Kidney (tissue), 14 donors: Measurements from ENCODE around the gene TMPRSS3. TPM values are rescaled to one million over a fixed set of nuclear protein-coding genes. Genes with fewer than 3 reads are reported as not detected.
A peak's percentile ranks its signal among the peaks of the same experiment; 100 is the strongest.

Source experiments
- DNase-seq, 5 donors: peaks; one replicate each; pipeline ENCODE4 v3.0.0-alpha.2; 2013 to 2020
- FAIRE-seq: peaks from 2 replicates; lab custom pipeline; 2012; peaks lifted over from hg19 to GRCh38; lab: Jason Lieb, UNC
- H3K27ac ChIP-seq, 2 donors: one replicate each; pipeline ENCODE4 v1.7.0; 2013; ENCODE audit warnings: low read depth in 2 of 2, low read length in 2 of 2, inconsistent platforms in 1 of 2
- H3K27me3 ChIP-seq: one replicate; pipeline ENCODE4 v1.7.1; 2013; ENCODE audit warnings: low read length, inconsistent platforms; ENCODE audit not compliant: control insufficient read depth, insufficient read depth
- H3K36me3 ChIP-seq, 3 donors: one replicate each; pipeline versions ENCODE4 v1.7.0 to v1.7.1; 2013; ENCODE audit warnings: low read length in 3 of 3, control low read depth in 1 of 3, inconsistent platforms in 1 of 3; ENCODE audit not compliant: insufficient read depth in 3 of 3, control insufficient read depth in 2 of 3
- H3K4me1 ChIP-seq, 3 donors: one replicate each; pipeline versions ENCODE4 v1.7.0 to v1.7.1; 2013; ENCODE audit warnings: low read length in 3 of 3, inconsistent platforms in 1 of 3, low read depth in 1 of 3; ENCODE audit not compliant: control insufficient read depth in 2 of 3, insufficient read depth in 2 of 3
- H3K4me3 ChIP-seq, 3 donors: one replicate each; pipeline versions ENCODE4 v1.7.0 to v1.8.1; 2013; ENCODE audit warnings: low read length in 3 of 3, control low read depth in 1 of 3, inconsistent platforms in 1 of 3
- H3K9ac ChIP-seq, 3 donors: one replicate each; pipeline versions ENCODE4 v1.7.0 to v1.7.1; 2013; ENCODE audit warnings: low read length in 3 of 3, control low read depth in 1 of 3, inconsistent platforms in 1 of 3
- H3K9me3 ChIP-seq, 3 donors: one replicate each; pipeline versions ENCODE4 v1.7.0 to v1.7.1; 2013; ENCODE audit warnings: low read length in 3 of 3, control low read depth in 1 of 3, inconsistent platforms in 1 of 3; ENCODE audit not compliant: control insufficient read depth in 2 of 3, insufficient read depth in 1 of 3
- CTCF ChIP-seq: IDR thresholded peaks from 3 replicates; pipeline ENCODE4 v1.5.1; 2012; ENCODE audit warnings: mild to moderate bottlenecking, moderate library complexity, borderline replicate concordance; ENCODE audit not compliant: insufficient read depth; ENCODE audit errors: extremely low read depth
- intact Hi-C: fragments of 100-400 bp; cut with DNase I; formaldehyde crosslinking; loops from one replicate; pipeline ENCODE4 v1.11.1; 2022
- polyA plus RNA-seq: library from polyadenylated mRNA; stranded (reverse); fragments of 350-450 nt; fragmentation: Illumina TruSeq; extraction: RNeasy Lipid Tissue Mini Kit (QIAGEN cat#74804); gene quantifications from one replicate; pipeline ENCODE4 v1.2.3, GENCODE V29; 2014; ENCODE audit warnings: low read depth, low replicate concordance; ENCODE audit not compliant: insufficient read depth
- total RNA-seq: library from RNA; stranded (reverse); fragmentation: NEBNext Ultra II Directional; extraction: Animal tissue kit (Norgen Biotek cat#: 25700); gene quantifications from one replicate; pipeline ENCODE4 v1.2.1, GENCODE V29; 2021
- donor health status: control.
- donor health status: control.
- donor health status: control.
- donor health status: control.
- donor health status: control.
- donor health status: DM: yes; HTN: yes; CAD: no.
- donor health status: Normal renal cell carcinoma (clear cell type).

The TMPRSS3 gene
- total and polyA plus RNA-seq, 2 donors from 2014 or later: 3.0 to 15.4 TPM

DNA sequence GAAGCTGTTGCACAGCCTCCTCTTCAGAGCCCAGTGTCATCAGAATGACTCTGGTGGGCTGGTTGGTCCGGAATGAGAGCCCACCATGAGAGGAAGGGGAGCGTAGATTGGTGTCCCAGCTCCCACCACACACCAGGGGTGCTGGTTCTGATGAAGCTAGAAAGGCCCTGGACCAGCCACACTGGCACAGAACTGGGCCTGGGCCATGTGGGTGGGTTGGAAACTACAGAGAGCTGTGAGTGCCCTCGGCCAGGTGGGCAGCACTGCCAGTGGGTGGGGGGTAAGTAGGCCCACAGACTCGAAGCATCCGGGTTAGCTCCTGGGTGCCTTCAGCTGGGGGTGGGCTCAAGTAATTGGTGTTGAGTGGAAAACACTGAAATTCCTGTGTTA, 17.9 kb downstream of the TMPRSS3 start:
- H3K36me3 ChIP-seq: no peaks in the 10 kb centered on the region
- FAIRE-seq (no peak), DNase-seq (peak in 1 of 5 donors; percentile 37)
- peaks cover 0 to 6% (median 0%) of the 10 kb centered on the region in 3 donors for H3K9me3 ChIP-seq
- no peak overlapping the region for H3K9ac ChIP-seq
- intact Hi-C loops: loop anchor here (10.0 kb wide), 1 partner anchor 133 kb away; no protein-coding TSS in a partner anchor
- no peaks in the 10 kb centered on the region for H3K4me1 ChIP-seq
- no peak for TF ChIP-seq CTCF
- no peak overlapping the region for H3K4me3 ChIP-seq
- no peaks in the 10 kb centered on the region for H3K27me3 ChIP-seq
- no peak overlapping the region for H3K27ac ChIP-seq

DNA sequence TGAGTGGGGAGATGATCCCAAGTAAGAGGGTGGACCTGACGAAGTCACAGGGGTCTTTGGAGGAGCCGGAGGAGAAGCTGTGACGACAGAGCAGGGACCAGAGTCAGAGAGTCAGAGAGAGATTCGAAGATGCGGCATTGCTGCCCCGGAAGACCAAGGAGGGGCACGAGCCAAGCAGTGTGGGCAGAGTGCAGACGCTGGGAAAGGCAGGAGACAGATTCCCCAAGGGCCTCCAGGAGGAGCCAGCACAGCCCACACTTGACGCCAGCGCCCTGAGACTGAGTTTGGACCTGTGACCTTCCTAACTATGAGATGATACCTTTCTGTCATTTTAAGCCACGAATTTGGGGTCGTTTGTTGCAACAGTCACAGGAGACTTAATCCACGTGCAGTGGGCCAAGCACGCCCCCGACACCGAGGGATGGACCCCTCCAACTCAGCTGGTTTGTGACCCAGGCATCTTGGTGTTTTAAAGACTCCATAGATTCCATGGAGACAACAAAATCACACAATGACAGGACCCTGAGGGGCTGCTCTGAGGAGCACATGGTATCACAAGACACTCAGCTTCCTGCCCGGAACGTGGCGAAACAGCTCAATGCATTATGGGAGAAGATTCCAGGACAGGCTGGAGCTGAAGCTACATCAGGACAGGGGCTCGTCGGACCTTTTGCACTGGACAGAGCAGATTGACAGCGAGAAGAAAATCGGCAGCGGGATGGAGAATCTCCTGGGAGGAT, 18.5 kb downstream of the TMPRSS3 start:
- H3K4me3 ChIP-seq: no peak overlapping the region
- TF ChIP-seq CTCF: no peak
- peak in 1 of 5 donors; percentile 32 for DNase-seq
- no peaks in the 10 kb centered on the region for H3K36me3 ChIP-seq
- H3K4me1 ChIP-seq: no peaks in the 10 kb centered on the region
- intact Hi-C loops: loop anchor here (10.0 kb wide), 1 partner anchor 133 kb away; no protein-coding TSS in a partner anchor
- no peak overlapping the region for H3K9ac ChIP-seq
- H3K27me3 ChIP-seq: no peaks in the 10 kb centered on the region
- H3K9me3 ChIP-seq: peaks cover 0 to 6% (median 0%) of the 10 kb centered on the region in 3 donors
- H3K27ac ChIP-seq: no peak overlapping the region
- FAIRE-seq: no peak

DNA sequence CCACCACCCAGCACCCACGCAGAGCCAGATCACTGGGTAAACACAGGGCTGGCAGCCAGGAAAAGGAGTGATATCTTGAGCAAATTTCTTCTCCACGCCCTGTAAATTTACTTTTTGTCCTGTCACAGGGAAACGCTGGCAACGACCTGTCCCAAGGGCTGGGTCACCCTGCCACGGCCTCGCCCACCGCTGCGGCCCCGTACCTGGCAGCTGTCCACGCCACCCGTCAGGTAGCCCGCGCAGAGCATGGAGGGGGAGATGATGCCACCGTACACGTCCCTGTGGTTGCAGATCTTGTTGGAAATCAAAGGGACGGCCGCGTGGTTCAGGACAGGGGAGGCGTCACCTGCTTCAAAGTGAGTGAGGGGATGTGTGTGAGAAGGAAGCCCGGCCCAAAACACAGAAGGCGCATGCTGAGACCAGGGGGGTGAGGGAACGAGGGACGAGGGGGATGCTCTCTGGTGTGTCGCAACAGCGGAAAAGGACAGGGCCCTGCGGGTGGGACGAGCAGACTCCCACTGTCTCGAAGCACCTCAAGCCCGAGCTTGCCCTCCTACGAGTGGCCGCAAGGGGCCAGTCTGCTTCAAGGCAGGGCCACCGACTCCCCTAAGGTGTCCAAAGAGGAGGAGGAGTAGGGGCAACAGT, 19.4 kb downstream of the TMPRSS3 start:
- Histone ChIP-seq H3K27me3 (no peaks in the 10 kb centered on the region), H3K9ac (no peak overlapping the region), H3K27ac (no peak overlapping the region), H3K4me1 (no peaks in the 10 kb centered on the region), H3K4me3 (no peak overlapping the region), H3K36me3 (no peaks in the 10 kb centered on the region), H3K9me3 (no peaks in the 10 kb centered on the region)
- intact Hi-C loops: loop anchor here (10.0 kb wide), 1 partner anchor 132 kb away; no protein-coding TSS in a partner anchor
- FAIRE-seq (no peak), DNase-seq (peak in 1 of 5 donors; percentile 65)
- no peak for TF ChIP-seq CTCF
